HG03159 (cell line): ENCODE data around the gene LCN15.
"Not testable (repeated sequence)": the region's sequence is repeated elsewhere in the genome, so short reads cannot be mapped to it uniquely, and the experiment has no call there.

ENCODE experiments used
- ATAC-seq: cut with Tn5 transposase; IDR thresholded peaks from one replicate; pipeline ENCODE4 v1.9.1; 2021; ENCODE audit warnings: mild to moderate bottlenecking, moderate library complexity; ENCODE audit not compliant: unreplicated experiment

LCN15 gene

GRCh38 chr9:136723362-136723976 is 40.8 kb downstream of the LCN15 start:
- no peak for ATAC-seq

- no peak for ATAC-seq
Observed at GRCh38 chr9:136722969-136723356, 41.4 kb downstream of the LCN15 start.

GRCh38 chr9:136722093-136722968 is 42.0 kb downstream of the LCN15 start:
- ATAC-seq: no peak

- no peak for ATAC-seq
Observed at GRCh38 chr9:136721339-136722092, 42.8 kb downstream of the LCN15 start.

GRCh38 chr9:136720898-136721338 is 43.4 kb downstream of the LCN15 start:
- no peak for ATAC-seq

- no peak for ATAC-seq
Observed at GRCh38 chr9:136720251-136720897, 43.9 kb downstream of the LCN15 start.

GRCh38 chr9:136719195-136719880 is 45.0 kb downstream of the LCN15 start:
- ATAC-seq: no peak

- ATAC-seq: no peak
Observed at GRCh38 chr9:136718345-136719194, 45.7 kb downstream of the LCN15 start.

GRCh38 chr9:136717399-136717798 is 46.9 kb downstream of the LCN15 start:
- ATAC-seq: no peak

GRCh38 chr9:136714893-136715274 is 49.4 kb downstream of the LCN15 start:
- no peak for ATAC-seq

GRCh38 chr9:136714096-136714892 is 50.0 kb downstream of the LCN15 start:
- ATAC-seq: no peak

- ATAC-seq: no peak
Observed at GRCh38 chr9:136713550-136713949, 50.8 kb downstream of the LCN15 start.

- no peak for ATAC-seq
Observed at GRCh38 chr9:136712690-136713544, 51.4 kb downstream of the LCN15 start.

- ATAC-seq: no peak
Observed at GRCh38 chr9:136711751-136712689, 52.3 kb downstream of the LCN15 start, which contains the start of gene DIPK1B. Gene DIPK1B (plus strand): TSS chr9:136712572. CDS start chr9:136712666, 94 bp downstream.

- ATAC-seq: not testable (repeated sequence)
Observed at GRCh38 chr9:136711219-136711648, 53.1 kb downstream of the LCN15 start.

- no peak for ATAC-seq
Observed at GRCh38 chr9:136710543-136710942, 53.8 kb downstream of the LCN15 start.
